Nephron progenitor cell (in vitro differentiated cells): ENCODE measurements around the gene PLA2G2D.

Experiments
- DNase-seq: peaks from one replicate; pipeline ENCODE4 v3.0.0; 2021
- H3K27ac Mint-ChIP-seq: 2 replicates; pipeline ENCODE4 v1.8.0; 2021; ENCODE audit warnings: mild to moderate bottlenecking, moderate library complexity, mixed read lengths
- H3K27me3 Mint-ChIP-seq: 2 replicates; pipeline ENCODE4 v1.8.0; 2021; ENCODE audit warnings: mild to moderate bottlenecking, low read depth, mixed read lengths; ENCODE audit not compliant: poor library complexity
- H3K36me3 Mint-ChIP-seq: 2 replicates; pipeline ENCODE4 v1.8.0; 2021; ENCODE audit warnings: low read depth, mixed read lengths
- H3K4me1 Mint-ChIP-seq: 2 replicates; pipeline ENCODE4 v1.8.0; 2021; ENCODE audit warnings: mixed read lengths
- H3K4me3 Mint-ChIP-seq: 2 replicates; pipeline ENCODE4 v1.8.0; 2021; ENCODE audit warnings: mild to moderate bottlenecking, moderate library complexity, mixed read lengths
- H3K9me3 Mint-ChIP-seq: 2 replicates; pipeline ENCODE4 v1.8.0; 2021; ENCODE audit warnings: mild to moderate bottlenecking, moderate library complexity, mixed read lengths
- CTCF ChIP-seq: fragments of 200-600 bp; sonication (generic); IDR thresholded peaks from 2 replicates; pipeline ENCODE4 v1.5.0; 2021; ENCODE audit warnings: antibody characterized with exemption

Gene PLA2G2D

GRCh38 chr1:20119347-20119746 lies at the start of gene PLA2G2D:
Gene PLA2G2D (minus strand): TSS chr1:20119536. CDS start chr1:20119498, 38 bp downstream.
- H3K36me3 Mint-ChIP-seq = no peaks in the 10 kb centered on the region
- no peaks in the 10 kb centered on the region for H3K4me1 Mint-ChIP-seq
- no peak for TF ChIP-seq CTCF
- peaks cover 27% of the 10 kb centered on the region for H3K27me3 Mint-ChIP-seq
- DNase-seq = no peak
- H3K27ac Mint-ChIP-seq = no peak within 1 kb of the TSS
- H3K9me3 Mint-ChIP-seq = no peaks in the 10 kb centered on the region
- no peak within 1 kb of the TSS for H3K4me3 Mint-ChIP-seq

GRCh38 chr1:20168564-20169491 lies 49.5 kb upstream of the PLA2G2D start:
- TF ChIP-seq CTCF = no peak
- Mint-ChIP-seq H3K27me3 (peaks cover 10% of the 10 kb centered on the region), H3K4me3 (peak overlapping the region; percentile 7), H3K4me1 (peaks cover 40% of the 10 kb centered on the region), H3K36me3 (no peaks in the 10 kb centered on the region), H3K27ac (peak overlapping the region; percentile 57), H3K9me3 (peaks cover 21% of the 10 kb centered on the region)
- DNase-seq = peak; percentile 25

- H3K4me1 Mint-ChIP-seq = peaks cover 40% of the 10 kb centered on the region
- TF ChIP-seq CTCF = no peak
- H3K4me3 Mint-ChIP-seq = no peak overlapping the region
- H3K27ac Mint-ChIP-seq = no peak overlapping the region
- H3K36me3 Mint-ChIP-seq = no peaks in the 10 kb centered on the region
- H3K27me3 Mint-ChIP-seq = peaks cover 14% of the 10 kb centered on the region
- H3K9me3 Mint-ChIP-seq = peaks cover 37% of the 10 kb centered on the region
- DNase-seq = no peak
Measured at GRCh38 chr1:20167126-20167525, 47.8 kb upstream of the PLA2G2D start.

GRCh38 chr1:20166051-20166450 lies 46.7 kb upstream of the PLA2G2D start:
- Mint-ChIP-seq H3K4me3 (no peak overlapping the region), H3K27me3 (peaks cover 21% of the 10 kb centered on the region), H3K27ac (peak overlapping the region; percentile 0), H3K9me3 (peaks cover 48% of the 10 kb centered on the region), H3K4me1 (peaks cover 40% of the 10 kb centered on the region), H3K36me3 (no peaks in the 10 kb centered on the region)
- no peak for TF ChIP-seq CTCF
- no peak for DNase-seq

GRCh38 chr1:20165522-20165951 lies 46.2 kb upstream of the PLA2G2D start:
- peaks cover 25% of the 10 kb centered on the region for H3K27me3 Mint-ChIP-seq
- TF ChIP-seq CTCF = peak; percentile 16
- H3K27ac Mint-ChIP-seq = no peak overlapping the region
- DNase-seq = no peak
- peaks cover 53% of the 10 kb centered on the region for H3K9me3 Mint-ChIP-seq
- no peak overlapping the region for H3K4me3 Mint-ChIP-seq
- peaks cover 40% of the 10 kb centered on the region for H3K4me1 Mint-ChIP-seq
- no peaks in the 10 kb centered on the region for H3K36me3 Mint-ChIP-seq
